A673 (cell line): ENCODE results near the gene FGF14.

ENCODE experiments used
- CTCF ChIP-seq: fragments of 300-800, 200-600 bp; sonication (generic); conservative IDR thresholded peaks from 2 replicates; pipeline ENCODE4 v1.5.1; 2017; ENCODE audit warnings: low read depth, mild to moderate bottlenecking, antibody characterized with exemption, low read length, moderate library complexity, mixed read lengths
- EZH2 ChIP-seq: fragments of 200-600 bp; sonication (generic); IDR thresholded peaks from 2 replicates; pipeline ENCODE4 v1.6.1; 2017; ENCODE audit warnings: borderline replicate concordance, low read depth, mild to moderate bottlenecking, mixed read lengths, antibody characterized with exemption, low read length; ENCODE audit not compliant: poor library complexity, severe bottlenecking

DNA sequence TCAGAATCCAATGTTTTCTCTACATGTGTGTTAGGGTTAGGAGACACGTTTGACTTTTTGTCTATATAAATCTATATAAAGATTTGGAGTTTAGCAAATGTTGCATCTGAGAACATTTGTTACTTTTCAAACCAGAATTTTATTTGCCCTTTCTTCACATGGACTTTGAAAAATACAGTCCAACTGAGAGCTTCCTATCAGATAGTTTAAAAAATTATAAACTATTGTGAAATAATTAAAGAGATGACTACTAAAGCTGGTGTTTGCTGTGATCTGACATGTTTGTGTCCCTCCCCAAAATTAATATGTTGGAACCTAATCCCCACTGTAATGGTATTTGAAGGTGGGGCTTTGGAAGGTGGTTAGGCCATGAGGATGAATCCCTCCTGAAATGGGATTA is 652.3 kb downstream of the FGF14 start:
- TF ChIP-seq CTCF (no peak), EZH2 (no peak)
